Suprapubic skin (tissue), 4 donors: ENCODE data around the gene CPT1A. TPM values are rescaled to one million over a fixed set of nuclear protein-coding genes. Genes with fewer than 3 reads are reported as not detected.

ENCODE experiments used
- DNase-seq, 2 donors: peaks; one replicate each; pipeline ENCODE4 v3.0.0-alpha.2; 2019; ENCODE audit warnings: low spot score in 2 of 2
- H3K27ac ChIP-seq: fragments of 200-600 bp; sonication (generic); one replicate; pipeline ENCODE4 v1.5.1; 2019
- H3K27me3 ChIP-seq: fragments of 200-600 bp; sonication (generic); one replicate; pipeline ENCODE4 v1.5.1; 2019
- H3K36me3 ChIP-seq: fragments of 200-600 bp; sonication (generic); one replicate; pipeline ENCODE4 v1.5.1; 2019
- H3K4me1 ChIP-seq: fragments of 200-600 bp; sonication (generic); one replicate; pipeline ENCODE4 v1.5.1; 2019
- H3K4me3 ChIP-seq: fragments of 200-600 bp; sonication (generic); one replicate; pipeline ENCODE4 v1.5.1; 2019; ENCODE audit warnings: mild to moderate bottlenecking
- H3K9me3 ChIP-seq: fragments of 200-600 bp; sonication (generic); one replicate; pipeline ENCODE4 v1.5.1; 2019
- EP300 ChIP-seq: sonication (generic); formaldehyde crosslinking; IDR thresholded peaks from one replicate; pipeline ENCODE4 v1.6.1; 2017; ENCODE audit warnings: antibody characterized with exemption
- POLR2A ChIP-seq, 2 donors: fragments of 450-650 bp; IDR thresholded peaks; one replicate each; pipeline ENCODE4 v1.6.1; 2017; ENCODE audit warnings: antibody characterized with exemption in 2 of 2, mild to moderate bottlenecking in 2 of 2, moderate library complexity in 2 of 2
- POLR2AphosphoS5 ChIP-seq, 3 donors: sonication (generic); formaldehyde crosslinking; IDR thresholded peaks; one replicate each; pipeline ENCODE4 v1.6.1; 2017; ENCODE audit warnings: antibody characterized with exemption in 3 of 3
- WGBS: methylation state at CpG from one replicate; pipeline ENCODE4 v1.1.5; 2018; 5-methylcytosine and 5-hydroxymethylcytosine counted together
- total RNA-seq, 4 donors: library from RNA; depleted of rRNA; stranded (reverse); fragments of >200 nt; gene quantifications; one replicate each; pipeline ENCODE4 v1.1.0, GENCODE V29; 2016
- TF ChIP-seq, protein P1 (sequence below), 2 donors: fragments of 200-600 bp in 1 of 2; fragments of 450-650 bp in 1 of 2; sonication (generic) in 1 of 2; IDR thresholded peaks; one replicate each; pipeline ENCODE4 v1.5.1; 2016 to 2019; ENCODE audit warnings: antibody characterized with exemption in 2 of 2, mild to moderate bottlenecking in 1 of 2, moderate library complexity in 1 of 2

CPT1A gene
- total RNA-seq, 4 donors from 2014 or later: 18.5 to 125 (median 38.3) TPM

DNA sequence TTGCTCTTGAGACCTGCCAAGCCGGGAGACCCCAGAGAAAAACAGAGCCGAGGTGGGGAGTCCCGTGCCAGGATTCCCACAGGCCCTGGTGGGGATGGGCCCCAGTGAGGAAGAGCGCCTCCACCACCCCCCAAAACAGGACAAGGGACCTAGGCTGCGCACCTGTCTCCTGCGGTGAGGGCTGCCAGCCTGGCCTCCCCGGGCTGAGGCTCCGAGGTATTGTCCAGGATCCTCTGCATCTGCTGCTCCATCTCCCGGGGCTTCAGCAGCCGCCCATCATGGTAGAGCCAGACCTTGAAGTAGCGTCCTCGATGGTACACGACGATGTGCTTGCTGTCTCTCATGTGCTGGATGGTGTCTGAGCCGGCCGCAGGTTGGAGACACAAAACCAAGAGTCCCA lies 57.1 kb downstream of the CPT1A start:
- Histone ChIP-seq H3K4me1 (no peaks in the 10 kb centered on the region), H3K36me3 (peaks cover 71% of the 10 kb centered on the region), H3K9me3 (no peaks in the 10 kb centered on the region), H3K27ac (no peak overlapping the region), H3K27me3 (no peaks in the 10 kb centered on the region), H3K4me3 (no peak overlapping the region)
- TF ChIP-seq POLR2AphosphoS5 (IDR thresholded peaks at IDR 0.05): no peak
- TF ChIP-seq POLR2A (IDR thresholded peaks at IDR 0.05): no peak
- no peak for TF ChIP-seq EP300
- TF ChIP-seq, protein P1, sequence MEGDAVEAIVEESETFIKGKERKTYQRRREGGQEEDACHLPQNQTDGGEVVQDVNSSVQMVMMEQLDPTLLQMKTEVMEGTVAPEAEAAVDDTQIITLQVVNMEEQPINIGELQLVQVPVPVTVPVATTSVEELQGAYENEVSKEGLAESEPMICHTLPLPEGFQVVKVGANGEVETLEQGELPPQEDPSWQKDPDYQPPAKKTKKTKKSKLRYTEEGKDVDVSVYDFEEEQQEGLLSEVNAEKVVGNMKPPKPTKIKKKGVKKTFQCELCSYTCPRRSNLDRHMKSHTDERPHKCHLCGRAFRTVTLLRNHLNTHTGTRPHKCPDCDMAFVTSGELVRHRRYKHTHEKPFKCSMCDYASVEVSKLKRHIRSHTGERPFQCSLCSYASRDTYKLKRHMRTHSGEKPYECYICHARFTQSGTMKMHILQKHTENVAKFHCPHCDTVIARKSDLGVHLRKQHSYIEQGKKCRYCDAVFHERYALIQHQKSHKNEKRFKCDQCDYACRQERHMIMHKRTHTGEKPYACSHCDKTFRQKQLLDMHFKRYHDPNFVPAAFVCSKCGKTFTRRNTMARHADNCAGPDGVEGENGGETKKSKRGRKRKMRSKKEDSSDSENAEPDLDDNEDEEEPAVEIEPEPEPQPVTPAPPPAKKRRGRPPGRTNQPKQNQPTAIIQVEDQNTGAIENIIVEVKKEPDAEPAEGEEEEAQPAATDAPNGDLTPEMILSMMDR (IDR thresholded peaks at IDR 0.05): no peak
- no peak for DNase-seq
- WGBS: 92% methylated on average over 6 of the region's 16 CpGs

DNA sequence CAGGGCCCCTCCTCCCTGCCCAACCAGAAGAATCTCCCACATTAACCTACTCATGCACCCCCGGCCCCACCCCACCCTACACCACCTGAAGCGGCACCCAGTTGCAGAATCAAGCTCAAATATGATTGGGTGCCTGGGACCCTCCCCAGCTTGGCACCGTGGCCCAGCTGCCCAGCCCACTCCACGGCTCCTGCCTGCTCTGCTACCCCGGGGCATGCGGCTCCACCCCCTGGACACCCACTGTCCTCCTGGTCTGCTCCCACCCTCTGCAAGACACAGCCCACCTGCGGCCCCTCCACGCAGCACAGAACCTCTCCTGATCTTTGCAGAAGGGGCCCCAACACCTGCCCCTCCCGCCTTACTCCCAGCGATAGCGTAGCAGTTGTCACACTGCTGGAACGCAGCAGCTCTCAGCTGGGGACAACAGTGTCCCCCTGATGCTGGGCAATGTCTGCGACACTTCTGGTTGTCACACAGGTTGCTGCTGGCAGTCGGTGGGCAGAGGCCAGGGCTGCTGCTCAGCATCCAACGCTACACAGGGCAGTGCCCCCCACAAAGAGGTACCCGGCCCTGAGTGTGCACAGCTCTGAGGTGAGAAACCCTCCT lies 58.4 kb downstream of the CPT1A start:
- H3K27ac ChIP-seq: no peak overlapping the region
- H3K4me3 ChIP-seq: no peak overlapping the region
- peaks cover 74% of the 10 kb centered on the region for H3K36me3 ChIP-seq
- H3K4me1 ChIP-seq: no peaks in the 10 kb centered on the region
- no peak for DNase-seq
- H3K27me3 ChIP-seq: no peaks in the 10 kb centered on the region
- WGBS: 95% methylated on average over 16 of the region's 16 CpGs
- no peaks in the 10 kb centered on the region for H3K9me3 ChIP-seq
- TF ChIP-seq POLR2A (IDR thresholded peaks at IDR 0.05) (no peak), POLR2AphosphoS5 (IDR thresholded peaks at IDR 0.05) (no peak), EP300 (no peak)
- TF ChIP-seq, protein P1 (IDR thresholded peaks at IDR 0.05): no peak

DNA sequence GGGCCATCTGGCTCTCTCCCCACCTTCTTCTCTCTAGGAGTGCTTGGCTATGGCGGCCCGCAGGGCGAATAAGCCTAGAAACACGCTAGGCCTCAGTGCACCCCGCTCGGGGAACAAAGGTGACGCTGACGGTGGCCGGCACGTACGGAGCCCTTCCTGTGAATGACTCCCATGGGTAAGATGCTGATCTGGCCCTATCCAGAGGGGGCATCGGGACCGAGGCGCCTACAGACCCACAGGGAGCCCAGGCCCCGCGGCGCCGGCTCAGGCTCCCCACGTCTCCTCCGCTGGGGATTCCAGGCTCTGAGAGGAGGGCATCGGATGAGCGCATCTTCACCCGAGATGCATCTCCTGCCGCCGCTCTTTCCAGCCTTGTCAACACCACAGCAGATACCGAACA lies 59.0 kb downstream of the CPT1A start:
- no peaks in the 10 kb centered on the region for H3K4me1 ChIP-seq
- TF ChIP-seq, protein P1 (IDR thresholded peaks at IDR 0.05): no peak
- TF ChIP-seq POLR2AphosphoS5 (IDR thresholded peaks at IDR 0.05) (no peak), POLR2A (IDR thresholded peaks at IDR 0.05) (no peak), EP300 (no peak)
- H3K27me3 ChIP-seq: no peaks in the 10 kb centered on the region
- H3K9me3 ChIP-seq: no peaks in the 10 kb centered on the region
- no peak overlapping the region for H3K4me3 ChIP-seq
- DNase-seq: no peak
- 90% methylated on average over 16 of the region's 26 CpGs for WGBS
- no peak overlapping the region for H3K27ac ChIP-seq
- H3K36me3 ChIP-seq: peaks cover 80% of the 10 kb centered on the region

DNA sequence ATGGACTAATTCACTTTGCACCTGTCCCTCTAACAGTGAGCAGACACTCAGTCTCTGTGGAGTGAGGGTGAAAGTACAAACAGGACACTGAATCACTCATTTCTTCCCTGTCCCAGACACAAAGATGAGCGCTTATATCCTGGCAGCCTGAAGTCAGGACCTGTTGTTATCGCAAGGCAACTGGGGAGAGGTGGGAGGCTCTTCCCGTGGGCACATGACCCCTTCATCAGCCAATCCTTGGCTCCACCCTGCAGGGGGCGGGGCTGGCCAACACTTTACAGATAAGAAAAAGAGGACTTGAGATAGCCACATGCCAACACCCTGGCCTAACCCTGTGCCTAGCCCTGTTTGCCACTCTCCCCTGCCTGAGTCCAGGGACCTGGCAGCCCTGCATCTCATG lies 60.9 kb downstream of the CPT1A start:
- Histone ChIP-seq H3K4me1 (no peaks in the 10 kb centered on the region), H3K27me3 (no peaks in the 10 kb centered on the region), H3K36me3 (peaks cover 92% of the 10 kb centered on the region), H3K27ac (no peak overlapping the region), H3K4me3 (no peak overlapping the region), H3K9me3 (no peaks in the 10 kb centered on the region)
- TF ChIP-seq, protein P1 (IDR thresholded peaks at IDR 0.05): no peak
- TF ChIP-seq EP300: no peak
- TF ChIP-seq POLR2A (IDR thresholded peaks at IDR 0.05): no peak
- no peak for TF ChIP-seq POLR2AphosphoS5 (IDR thresholded peaks at IDR 0.05)
- 85% methylated on average over 4 of the region's 4 CpGs for WGBS
- no peak for DNase-seq

DNA sequence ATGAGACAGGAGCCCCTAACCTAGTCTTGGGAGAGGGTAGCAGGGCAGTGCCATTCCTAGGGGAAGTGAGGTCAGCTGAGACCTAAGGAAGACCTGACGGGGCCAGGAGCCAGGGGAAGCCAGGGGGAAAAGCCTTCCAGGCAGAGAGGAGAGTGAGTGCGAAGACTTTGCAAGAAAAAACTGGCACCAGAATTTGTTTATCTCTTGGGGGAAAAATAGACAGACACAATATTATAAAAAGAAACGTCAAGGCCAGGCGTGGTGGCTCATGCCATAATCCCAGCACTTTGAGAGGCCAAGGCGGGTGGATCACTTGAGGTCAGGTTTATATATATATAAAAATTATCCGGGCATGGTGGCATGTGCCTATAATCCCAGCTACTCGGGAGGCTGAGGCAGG lies 63.5 kb downstream of the CPT1A start:
- WGBS: 88% methylated on average over 7 of the region's 7 CpGs
- DNase-seq: no peak
- TF ChIP-seq EP300 (no peak), POLR2A (IDR thresholded peaks at IDR 0.05) (no peak), POLR2AphosphoS5 (IDR thresholded peaks at IDR 0.05) (no peak)
- TF ChIP-seq, protein P1 (IDR thresholded peaks at IDR 0.05): no peak
- no peaks in the 10 kb centered on the region for H3K9me3 ChIP-seq
- H3K27me3 ChIP-seq: no peaks in the 10 kb centered on the region
- no peak overlapping the region for H3K27ac ChIP-seq
- no peak overlapping the region for H3K4me3 ChIP-seq
- H3K36me3 ChIP-seq: peaks cover 97% of the 10 kb centered on the region
- H3K4me1 ChIP-seq: no peaks in the 10 kb centered on the region
